GM10248 (cell line): ENCODE measurements around the gene NAA25.

Source experiments
- CTCF ChIA-PET: fragments of 300-600 bp; sonication (Branson Sonifier 250); formaldehyde crosslinking; extraction: SDS; loops from one replicate; lab custom pipeline; 2021; ENCODE audit warnings: antibody characterized with exemption; lab: Yijun Ruan, JAX
- POLR2A ChIA-PET: fragments of 350-650 bp; sonication (Branson Sonifier 250); formaldehyde crosslinking; extraction: SDS; loops from one replicate; lab custom pipeline; 2020; ENCODE audit warnings: antibody characterized with exemption; lab: Yijun Ruan, JAX
- DNase-seq: peaks from one replicate; pipeline ENCODE4 v3.0.0; 2012; ENCODE audit errors: extremely low spot score
- TF ChIP-seq, protein P1 (sequence below): IDR thresholded peaks from 2 replicates; pipeline ENCODE4 v1.5.1; 2012; ENCODE audit warnings: mild to moderate bottlenecking, low read depth; ENCODE audit errors: extremely low read depth, missing control alignments, control extremely low read depth

The NAA25 gene

DNA sequence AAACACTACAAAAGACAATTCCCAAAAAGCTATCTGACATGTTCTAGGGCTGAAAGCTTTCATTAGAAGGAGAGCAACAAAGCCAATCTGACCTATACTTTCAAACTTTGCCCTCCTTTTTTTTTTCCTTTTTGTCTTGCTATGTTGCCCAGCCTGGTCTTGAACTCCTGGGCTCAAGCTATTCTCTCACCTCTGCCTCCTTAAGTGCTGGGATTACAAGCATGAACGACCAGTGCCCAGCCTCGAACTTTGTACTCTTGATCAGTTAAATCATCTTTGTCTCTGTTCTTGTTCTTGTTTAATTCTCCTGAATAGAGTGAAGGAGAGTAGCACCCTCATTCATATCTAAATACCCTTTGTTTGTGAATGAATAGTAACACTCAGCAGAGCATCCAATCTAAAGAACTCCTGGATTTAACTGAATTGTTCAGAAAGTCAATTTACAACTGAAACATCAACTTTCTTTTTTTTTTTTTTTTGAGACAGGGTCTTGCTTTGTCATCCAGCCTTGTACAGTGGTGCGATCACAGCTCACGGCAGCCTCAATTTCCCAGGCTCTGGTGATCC lies 73.3 kb downstream of the NAA25 start:
- TF ChIP-seq, protein P1, sequence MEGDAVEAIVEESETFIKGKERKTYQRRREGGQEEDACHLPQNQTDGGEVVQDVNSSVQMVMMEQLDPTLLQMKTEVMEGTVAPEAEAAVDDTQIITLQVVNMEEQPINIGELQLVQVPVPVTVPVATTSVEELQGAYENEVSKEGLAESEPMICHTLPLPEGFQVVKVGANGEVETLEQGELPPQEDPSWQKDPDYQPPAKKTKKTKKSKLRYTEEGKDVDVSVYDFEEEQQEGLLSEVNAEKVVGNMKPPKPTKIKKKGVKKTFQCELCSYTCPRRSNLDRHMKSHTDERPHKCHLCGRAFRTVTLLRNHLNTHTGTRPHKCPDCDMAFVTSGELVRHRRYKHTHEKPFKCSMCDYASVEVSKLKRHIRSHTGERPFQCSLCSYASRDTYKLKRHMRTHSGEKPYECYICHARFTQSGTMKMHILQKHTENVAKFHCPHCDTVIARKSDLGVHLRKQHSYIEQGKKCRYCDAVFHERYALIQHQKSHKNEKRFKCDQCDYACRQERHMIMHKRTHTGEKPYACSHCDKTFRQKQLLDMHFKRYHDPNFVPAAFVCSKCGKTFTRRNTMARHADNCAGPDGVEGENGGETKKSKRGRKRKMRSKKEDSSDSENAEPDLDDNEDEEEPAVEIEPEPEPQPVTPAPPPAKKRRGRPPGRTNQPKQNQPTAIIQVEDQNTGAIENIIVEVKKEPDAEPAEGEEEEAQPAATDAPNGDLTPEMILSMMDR: no peak
- ChIA-PET CTCF (interaction anchor here (0.7 to 1.8 kb wide), 2 partner anchors 16 to 21 kb away, joined by 3 to 4 read pairs; no protein-coding TSS in a partner anchor), POLR2A (no interaction called here)
- no peak for DNase-seq

DNA sequence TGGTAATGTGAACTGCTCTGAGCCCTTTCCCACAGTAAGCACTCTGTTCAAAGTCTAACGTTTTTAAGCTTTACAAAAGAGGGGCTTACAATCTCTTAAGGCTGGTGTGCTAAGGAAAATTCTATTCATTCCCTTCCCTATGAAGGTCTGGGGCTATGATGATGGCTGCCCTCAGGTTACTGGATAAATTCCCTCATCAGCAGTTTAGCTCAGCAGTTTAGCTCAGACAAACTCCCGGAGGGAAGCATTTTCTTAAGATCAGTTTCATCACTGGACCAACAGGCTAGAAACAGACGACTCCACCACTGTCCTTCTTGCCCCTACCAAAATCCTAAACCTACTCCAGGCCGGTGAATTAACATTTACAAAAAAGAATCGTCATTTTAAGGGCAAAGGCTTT lies 76.3 kb downstream of the NAA25 start:
- ChIA-PET POLR2A (interaction anchor here (0.6 kb wide), 1 partner anchor 431 kb away, joined by 4 read pairs; no protein-coding TSS in a partner anchor), CTCF (no interaction called here)
- no peak for DNase-seq
- TF ChIP-seq, protein P1: no peak

DNA sequence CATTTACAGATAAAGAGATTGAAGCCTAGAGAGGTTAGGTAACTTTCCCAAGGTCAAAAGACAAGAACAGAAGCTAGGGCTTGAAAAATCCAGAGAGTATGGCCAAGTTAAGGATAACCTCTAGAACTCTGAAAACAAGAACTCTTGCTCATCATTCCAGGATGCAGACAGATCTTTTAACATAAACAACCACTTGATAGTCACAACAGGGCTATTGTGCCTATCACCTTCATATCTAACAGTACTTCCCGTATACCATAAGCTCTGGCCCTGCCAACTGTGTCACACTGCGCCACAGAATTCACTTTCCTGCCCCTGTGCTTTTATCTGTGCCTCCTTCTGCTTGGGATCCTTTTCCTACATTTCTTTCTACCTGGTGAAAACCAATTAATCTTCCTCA lies 77.1 kb downstream of the NAA25 start:
- POLR2A ChIA-PET: interaction anchor here (0.5 kb wide), 1 partner anchor 342 kb away, joined by 7 read pairs; no protein-coding TSS in a partner anchor
- CTCF ChIA-PET: interaction anchor here (1.6 kb wide), 1 partner anchor 9 kb away, joined by 3 read pairs; no protein-coding TSS in a partner anchor
- TF ChIP-seq, protein P1: no peak
- no peak for DNase-seq

DNA sequence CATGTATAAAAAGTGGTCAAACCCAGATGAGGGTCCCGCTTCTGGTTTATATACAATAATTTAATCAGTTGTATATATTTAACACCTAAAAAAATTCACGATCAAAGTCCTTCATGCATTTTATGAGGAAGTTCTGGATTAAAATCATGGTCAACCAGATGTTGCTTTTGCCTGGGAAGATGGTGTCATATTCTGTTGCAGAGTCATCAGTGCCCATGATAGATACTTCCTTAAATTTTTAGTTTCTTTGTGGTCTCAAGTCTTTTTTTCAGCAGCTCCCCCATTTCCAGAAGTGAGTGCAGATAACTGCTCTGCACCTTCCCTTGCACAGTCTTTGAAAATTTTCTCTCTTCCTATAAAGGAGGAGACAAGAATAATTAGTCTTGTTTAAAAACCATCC lies 79.3 kb downstream of the NAA25 start:
- ChIA-PET CTCF (interaction anchor here (0.9 to 1.6 kb wide), 3 partner anchors 9 to 15 kb away, joined by 3 to 6 read pairs (median 4); no protein-coding TSS in a partner anchor), POLR2A (no interaction called here)
- TF ChIP-seq, protein P1: no peak
- DNase-seq: no peak

DNA sequence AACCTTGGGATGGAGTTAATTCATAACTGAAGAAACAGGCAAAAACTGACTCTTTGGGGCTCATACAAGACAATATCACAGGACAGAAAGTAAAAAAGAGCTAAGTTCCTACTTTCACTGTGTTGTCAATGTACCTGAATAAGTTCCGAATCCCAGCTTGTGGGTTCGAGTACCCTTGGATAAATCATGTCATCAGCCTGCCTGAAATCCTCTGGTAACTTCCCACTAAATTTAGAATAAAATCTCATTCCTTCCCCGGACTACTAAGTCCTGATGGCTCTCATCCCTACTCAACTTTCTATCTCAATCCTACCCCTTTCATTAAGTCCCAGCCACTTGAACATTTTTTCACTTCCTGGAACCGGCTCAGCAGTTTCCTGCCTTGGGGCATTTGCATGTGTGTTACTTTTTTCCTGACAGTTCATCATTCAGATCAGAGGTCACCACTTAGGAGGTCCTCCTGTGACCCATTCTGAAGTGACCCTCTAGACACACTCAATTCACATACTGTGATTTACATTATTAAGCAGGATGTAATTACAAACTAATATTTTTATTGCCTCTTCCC lies 82.7 kb downstream of the NAA25 start:
- DNase-seq: no peak
- ChIA-PET POLR2A (no interaction called here), CTCF (interaction anchor here (0.8 to 1.2 kb wide), 3 partner anchors 11 to 86 kb away, joined by 3 to 4 read pairs (median 3); no protein-coding TSS in a partner anchor)
- TF ChIP-seq, protein P1: no peak

DNA sequence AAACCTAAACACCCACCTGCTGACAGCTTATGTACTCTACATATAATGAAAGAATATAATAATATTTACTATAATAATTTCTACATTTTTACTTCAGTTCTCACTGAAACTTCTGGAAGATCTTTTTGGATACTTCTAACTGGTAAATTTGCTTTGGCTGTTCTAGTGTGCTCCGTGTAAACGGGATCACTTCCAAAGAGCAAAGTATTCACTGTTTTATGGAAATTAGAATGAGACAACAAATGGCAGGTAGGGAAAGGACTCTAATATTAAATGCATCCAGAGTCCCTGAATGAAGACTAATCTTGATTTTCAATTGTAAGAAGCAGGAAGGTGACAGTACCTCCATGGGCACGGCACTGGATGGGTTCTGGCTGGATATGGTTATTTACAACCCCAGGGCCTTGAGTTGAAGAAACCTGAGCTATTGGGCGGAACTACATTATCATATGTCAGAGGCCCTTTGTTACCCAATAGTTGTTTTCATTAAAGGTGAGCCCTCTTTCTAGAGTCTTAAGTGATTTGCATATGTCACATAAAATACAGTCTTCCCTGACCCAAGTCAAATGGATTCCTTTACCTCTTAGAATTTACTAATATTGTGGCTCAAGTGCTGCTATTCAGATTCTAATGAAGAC lies 84.7 kb downstream of the NAA25 start:
- DNase-seq: no peak
- ChIA-PET CTCF (interaction anchor here (0.9 to 3.3 kb wide), 4 partner anchors 10 to 27 kb away, joined by 3 to 17 read pairs (median 4); partner anchors contain the start of genes ERP29 and TMEM116), POLR2A (interaction anchor here (0.7 to 1.8 kb wide), 2 partner anchors 9 to 11 kb away, joined by 3 to 5 read pairs; partner anchors contain the start of genes ERP29 and TMEM116)
- TF ChIP-seq, protein P1: no peak
